SU-DHL-6 (cell line): ENCODE results near the gene STK35.

ENCODE experiments used
- EZH2phosphoT487 ChIP-seq: fragments of 200-600 bp; sonication (generic), shearing (Covaris generic); conservative IDR thresholded peaks from 2 replicates; pipeline ENCODE4 v1.6.1; 2018; ENCODE audit warnings: mild to moderate bottlenecking, antibody characterized with exemption, low read length, moderate library complexity, mixed read lengths
- TF ChIP-seq, protein P1 (sequence below): fragments of 200-600 bp; sonication (generic); IDR thresholded peaks from one replicate; pipeline ENCODE4 v1.5.1; 2017; ENCODE audit warnings: antibody characterized with exemption, mild to moderate bottlenecking, low read length, moderate library complexity; ENCODE audit not compliant: insufficient read depth, poor library complexity, severe bottlenecking

DNA sequence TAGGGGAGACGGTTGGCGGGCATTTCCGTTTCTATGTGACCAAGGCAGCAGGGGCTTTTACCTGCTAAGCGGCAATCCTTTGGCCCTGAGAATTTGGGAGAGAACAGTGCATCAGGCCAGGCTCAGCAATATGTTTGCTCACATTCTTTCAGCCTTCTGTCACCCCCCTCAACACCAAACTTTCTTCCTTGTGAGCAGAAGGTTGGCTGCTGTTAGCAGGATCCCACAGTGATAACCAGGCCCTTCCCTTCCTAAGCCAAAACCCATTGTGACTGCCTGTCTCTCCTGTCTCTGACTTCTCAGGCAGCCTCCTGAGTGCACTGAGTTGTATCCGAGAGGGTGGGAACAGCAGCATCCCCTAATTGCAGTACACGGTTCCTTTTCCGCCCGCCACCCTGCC, 43.7 kb downstream of the STK35 start:
- TF ChIP-seq, protein P1, sequence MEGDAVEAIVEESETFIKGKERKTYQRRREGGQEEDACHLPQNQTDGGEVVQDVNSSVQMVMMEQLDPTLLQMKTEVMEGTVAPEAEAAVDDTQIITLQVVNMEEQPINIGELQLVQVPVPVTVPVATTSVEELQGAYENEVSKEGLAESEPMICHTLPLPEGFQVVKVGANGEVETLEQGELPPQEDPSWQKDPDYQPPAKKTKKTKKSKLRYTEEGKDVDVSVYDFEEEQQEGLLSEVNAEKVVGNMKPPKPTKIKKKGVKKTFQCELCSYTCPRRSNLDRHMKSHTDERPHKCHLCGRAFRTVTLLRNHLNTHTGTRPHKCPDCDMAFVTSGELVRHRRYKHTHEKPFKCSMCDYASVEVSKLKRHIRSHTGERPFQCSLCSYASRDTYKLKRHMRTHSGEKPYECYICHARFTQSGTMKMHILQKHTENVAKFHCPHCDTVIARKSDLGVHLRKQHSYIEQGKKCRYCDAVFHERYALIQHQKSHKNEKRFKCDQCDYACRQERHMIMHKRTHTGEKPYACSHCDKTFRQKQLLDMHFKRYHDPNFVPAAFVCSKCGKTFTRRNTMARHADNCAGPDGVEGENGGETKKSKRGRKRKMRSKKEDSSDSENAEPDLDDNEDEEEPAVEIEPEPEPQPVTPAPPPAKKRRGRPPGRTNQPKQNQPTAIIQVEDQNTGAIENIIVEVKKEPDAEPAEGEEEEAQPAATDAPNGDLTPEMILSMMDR: no peak
- no peak for TF ChIP-seq EZH2phosphoT487
